Calu3 (cell line): ENCODE data around the gene SBF2. TPM values are rescaled to one million over a fixed set of nuclear protein-coding genes. Genes with fewer than 3 reads are reported as not detected.

Source experiments
- BruUV-seq: library from RNA; stranded (reverse); fragments of 400-500 nt; replicated peaks from 2 replicates; lab custom pipeline; 2021; lab: Mats Ljungman, UMichigan
- CTCF ChIA-PET: fragments of 300-600 bp; sonication (Branson Sonifier 250); formaldehyde crosslinking; loops from one replicate; lab custom pipeline; 2022; ENCODE audit warnings: antibody characterized with exemption; lab: Charles Lee
- DNase-seq: peaks from one replicate; pipeline ENCODE4 v3.0.0; 2022
- H3K27ac Mint-ChIP-seq: one replicate; pipeline ENCODE4 v1.8.0; 2022; ENCODE audit warnings: mixed read lengths; ENCODE audit not compliant: unreplicated experiment
- H3K27me3 Mint-ChIP-seq: one replicate; pipeline ENCODE4 v1.8.0; 2022; ENCODE audit warnings: mixed read lengths; ENCODE audit not compliant: unreplicated experiment
- H3K36me3 Mint-ChIP-seq: one replicate; pipeline ENCODE4 v1.8.0; 2022; ENCODE audit warnings: mild to moderate bottlenecking, moderate library complexity, mixed read lengths; ENCODE audit not compliant: insufficient read depth, unreplicated experiment
- H3K4me1 Mint-ChIP-seq: one replicate; pipeline ENCODE4 v1.8.0; 2022; ENCODE audit warnings: mild to moderate bottlenecking, low read depth, mixed read lengths; ENCODE audit not compliant: unreplicated experiment
- H3K4me3 Mint-ChIP-seq: one replicate; pipeline ENCODE4 v1.8.0; 2022; ENCODE audit warnings: mild to moderate bottlenecking, low read depth, moderate library complexity, mixed read lengths; ENCODE audit not compliant: unreplicated experiment
- H3K9me3 Mint-ChIP-seq: one replicate; pipeline ENCODE4 v1.8.0; 2022; ENCODE audit warnings: low read depth, mixed read lengths; ENCODE audit not compliant: unreplicated experiment
- CTCF ChIP-seq: fragments of 200-600 bp; IDR thresholded peaks from one replicate; pipeline ENCODE4 v1.8.0; 2022; ENCODE audit warnings: antibody characterized with exemption; ENCODE audit not compliant: unreplicated experiment
- intact Hi-C: fragments of 100-400 bp; cut with micrococcal nuclease; formaldehyde crosslinking; loops from one replicate; pipeline ENCODE4 v1.10.0; 2022; ENCODE audit not compliant: unreplicated experiment
- total RNA-seq: library from RNA; stranded (reverse); gene quantifications from 2 replicates; pipeline ENCODE4 v1.2.3, GENCODE V29; 2022

SBF2 gene
- total RNA-seq, 1 experiment from 2014 or later = 39.0 TPM

GRCh38 chr11:10302744-10303557, 8.9 kb upstream of the SBF2 start:
- peak; percentile 13 for TF ChIP-seq CTCF
- no peaks in the 10 kb centered on the region for H3K27me3 Mint-ChIP-seq
- BruUV-seq = TSS peak; percentile 65
- H3K27ac Mint-ChIP-seq = peak overlapping the region; percentile 19
- H3K4me1 Mint-ChIP-seq = peaks cover 28% of the 10 kb centered on the region
- peak; percentile 66 for DNase-seq
- H3K9me3 Mint-ChIP-seq = no peaks in the 10 kb centered on the region
- CTCF ChIA-PET = interaction anchor here (1.2 to 2.7 kb wide), 5 partner anchors 12 to 330 kb away, joined by 3 to 11 read pairs (median 5); no protein-coding TSS in a partner anchor
- intact Hi-C loops = loop anchor here (10.0 kb wide), 1 partner anchor 308 kb away; no protein-coding TSS in a partner anchor
- H3K36me3 Mint-ChIP-seq = peaks cover 57% of the 10 kb centered on the region
- peak overlapping the region; percentile 82 for H3K4me3 Mint-ChIP-seq

- H3K4me3 Mint-ChIP-seq = peak overlapping the region; percentile 82
- no peaks in the 10 kb centered on the region for H3K27me3 Mint-ChIP-seq
- H3K9me3 Mint-ChIP-seq = no peaks in the 10 kb centered on the region
- intact Hi-C loops = loop anchor here (10.0 kb wide), 1 partner anchor 308 kb away; no protein-coding TSS in a partner anchor
- DNase-seq = no peak
- no TSS peak for BruUV-seq
- H3K36me3 Mint-ChIP-seq = peaks cover 51% of the 10 kb centered on the region
- TF ChIP-seq CTCF = no peak
- CTCF ChIA-PET = interaction anchor here (2.7 kb wide), 1 partner anchor 64 kb away, joined by 11 read pairs; no protein-coding TSS in a partner anchor
- H3K4me1 Mint-ChIP-seq = peaks cover 26% of the 10 kb centered on the region
- peak overlapping the region; percentile 1 for H3K27ac Mint-ChIP-seq
Observed at GRCh38 chr11:10302359-10302743, 8.3 kb upstream of the SBF2 start.

DNA sequence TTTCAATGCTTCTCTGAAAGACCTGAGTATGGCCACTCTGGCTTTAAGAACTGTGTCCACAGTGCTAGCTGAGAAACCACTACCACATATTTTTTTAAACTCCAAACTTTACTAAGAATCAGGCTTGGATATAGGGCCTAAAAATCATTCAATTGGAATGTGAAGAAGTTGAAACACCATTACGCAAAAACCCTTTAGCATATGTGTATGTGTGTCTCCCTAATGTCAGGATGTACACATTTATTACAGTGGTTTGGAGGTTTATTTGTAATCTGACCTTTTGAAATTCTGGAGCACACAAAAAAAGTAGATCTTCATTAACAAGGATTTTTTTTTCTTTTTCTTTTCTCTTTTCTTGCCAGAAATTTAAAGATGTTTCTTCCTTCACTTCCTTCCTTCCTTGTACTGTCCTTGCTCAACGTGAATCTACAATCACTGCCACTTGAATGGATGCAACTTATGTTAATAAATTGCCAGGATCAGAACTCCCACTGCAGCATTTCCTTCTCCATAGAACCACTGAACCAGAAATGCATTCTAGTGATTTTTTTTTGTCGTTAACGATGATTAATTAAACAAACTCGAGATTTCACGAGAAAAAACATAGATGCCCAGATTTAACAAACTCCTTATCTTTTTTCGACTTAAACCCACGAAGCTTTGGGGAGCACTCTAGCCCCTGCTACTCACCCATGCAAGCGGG, 7.8 kb upstream of the SBF2 start:
- BruUV-seq = no TSS peak

More for the DNA sequence above, 7.8 kb upstream of the SBF2 start:
- intact Hi-C loops = loop anchor here (10.0 kb wide), 1 partner anchor 307 kb away; no protein-coding TSS in a partner anchor
- H3K27ac Mint-ChIP-seq = peak overlapping the region; percentile 1
- H3K36me3 Mint-ChIP-seq = peaks cover 45% of the 10 kb centered on the region
- CTCF ChIA-PET = no interaction called here
- no peaks in the 10 kb centered on the region for H3K9me3 Mint-ChIP-seq
- peaks cover 21% of the 10 kb centered on the region for H3K4me1 Mint-ChIP-seq
- H3K27me3 Mint-ChIP-seq = peaks cover 2% of the 10 kb centered on the region
- TF ChIP-seq CTCF = no peak
- peak overlapping the region; percentile 82 for H3K4me3 Mint-ChIP-seq
- DNase-seq = no peak
